GM19351 (cell line): ENCODE measurements around the gene TMEM26.
"Not testable (repeated sequence)": the region's sequence is repeated elsewhere in the genome, so short reads cannot be mapped to it uniquely, and the experiment has no call there.

ENCODE experiments used
- ATAC-seq: cut with Tn5 transposase; IDR thresholded peaks from one replicate; pipeline ENCODE4 v1.9.1; 2021; ENCODE audit warnings: mild to moderate bottlenecking, moderate library complexity; ENCODE audit not compliant: unreplicated experiment

TMEM26 gene

DNA sequence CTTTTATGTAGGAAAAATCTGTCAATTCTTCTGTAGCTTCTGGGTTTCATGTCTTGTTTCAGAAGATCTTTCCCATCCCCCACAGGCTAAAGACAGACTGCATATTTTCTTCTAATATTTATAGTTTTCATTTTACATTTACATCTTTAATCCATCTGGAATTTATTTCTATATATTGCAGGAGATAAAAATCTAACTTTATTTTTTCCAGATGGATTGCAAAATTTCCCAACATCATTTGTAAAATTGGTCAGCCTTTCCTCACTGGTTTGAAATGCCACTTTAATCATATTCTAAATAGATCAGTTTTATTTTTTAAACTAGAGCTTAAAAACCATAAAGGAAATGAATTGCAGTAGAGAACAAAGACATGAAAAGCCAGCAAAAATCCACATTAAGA lies 46.9 kb downstream of the TMEM26 start:
- ATAC-seq: no peak

DNA sequence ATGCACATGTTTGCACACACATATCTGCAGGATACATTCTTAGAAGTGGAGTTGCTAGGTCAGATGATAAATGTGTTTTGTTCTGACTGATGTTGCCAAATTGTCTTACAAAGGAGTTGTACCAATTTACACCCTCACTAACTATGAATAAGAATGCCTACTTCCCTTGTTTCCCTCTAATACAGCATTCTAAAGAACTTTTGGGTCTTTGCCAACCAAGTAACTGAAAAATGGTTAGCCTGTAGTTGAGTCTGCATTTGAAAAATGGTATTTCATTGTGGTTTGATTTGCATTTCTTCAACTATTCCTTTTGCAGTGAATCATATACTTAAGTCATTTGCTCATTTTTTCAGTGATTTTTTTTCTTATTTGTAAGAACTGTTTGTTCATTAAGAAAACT lies 48.4 kb downstream of the TMEM26 start:
- no peak for ATAC-seq

GRCh38 chr10:61400524-61400923 lies 52.7 kb downstream of the TMEM26 start:
- ATAC-seq: no peak

DNA sequence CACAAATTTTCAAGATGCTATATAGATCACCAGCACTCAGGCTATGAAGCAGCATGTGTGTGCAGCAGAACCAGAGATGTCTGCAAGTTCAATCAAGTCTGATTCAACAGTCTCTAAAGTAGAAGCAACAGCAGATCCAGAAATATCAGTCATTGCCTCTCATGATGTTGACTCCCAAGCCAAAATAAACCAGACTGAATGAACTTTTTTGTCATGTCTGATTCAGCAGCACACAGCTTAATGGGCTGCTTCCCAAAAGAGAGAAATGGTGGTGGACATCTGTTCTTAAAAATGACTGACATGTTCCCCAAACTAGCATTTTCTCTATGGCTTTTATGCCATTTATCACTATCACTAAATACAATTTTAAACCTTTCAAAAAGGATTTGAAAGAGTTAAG lies 53.8 kb downstream of the TMEM26 start:
- ATAC-seq: no peak

DNA sequence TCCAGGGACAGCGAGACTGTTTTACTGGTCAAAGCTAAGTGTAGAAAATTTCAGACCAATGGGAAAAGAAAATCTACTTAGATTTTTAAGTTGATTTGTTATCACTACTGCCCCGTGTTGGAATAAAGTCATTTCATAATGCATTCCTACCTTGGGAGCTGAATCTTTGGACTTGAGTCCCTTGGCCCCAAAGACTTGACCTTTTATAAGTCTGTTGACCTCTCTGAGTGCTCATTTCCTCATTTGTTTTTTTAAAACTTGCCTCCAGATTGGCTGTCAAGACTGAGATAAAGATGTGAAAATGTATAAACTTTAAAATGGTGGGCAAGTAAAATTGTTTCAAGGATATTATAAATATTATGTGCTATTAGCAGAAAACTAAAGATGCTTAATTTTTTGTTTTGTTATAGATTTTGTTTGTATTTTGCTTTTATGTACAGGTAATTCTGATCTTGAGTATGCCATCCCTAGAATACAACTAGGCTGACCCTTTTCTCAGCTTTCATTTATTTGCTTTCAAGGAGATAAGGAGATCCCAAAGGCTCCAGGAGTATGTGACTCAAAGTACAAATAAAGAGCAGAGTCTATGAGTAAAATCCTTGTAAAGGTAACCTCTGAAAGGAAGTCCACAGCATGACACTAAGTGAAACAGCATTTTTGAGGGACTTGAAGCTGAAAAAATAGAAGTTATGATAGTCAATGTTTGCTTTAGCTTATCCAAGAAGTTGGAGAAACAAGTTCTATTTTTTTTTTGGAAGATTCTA lies 54.6 kb downstream of the TMEM26 start:
- no peak for ATAC-seq

GRCh38 chr10:61397175-61397986 lies 55.8 kb downstream of the TMEM26 start:
- ATAC-seq: peak; percentile 70

DNA sequence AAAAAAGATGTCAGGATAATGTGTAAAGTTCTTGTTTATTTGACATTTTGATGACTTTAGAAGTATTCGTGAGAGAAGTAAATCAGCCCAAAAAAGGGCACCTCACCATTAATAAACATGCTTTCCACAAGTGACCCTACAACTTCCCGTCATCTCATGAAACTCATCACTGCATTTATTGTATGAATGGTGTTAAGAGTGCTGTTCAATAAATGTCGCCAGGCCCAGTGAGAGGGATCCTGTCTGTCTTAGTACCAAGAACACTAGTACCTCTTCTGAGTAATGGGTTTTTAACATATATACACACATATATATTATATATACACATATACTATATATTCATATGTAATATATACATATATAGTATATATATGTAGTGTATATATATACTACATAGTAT lies 61.9 kb downstream of the TMEM26 start:
- peak; percentile 27 for ATAC-seq

DNA sequence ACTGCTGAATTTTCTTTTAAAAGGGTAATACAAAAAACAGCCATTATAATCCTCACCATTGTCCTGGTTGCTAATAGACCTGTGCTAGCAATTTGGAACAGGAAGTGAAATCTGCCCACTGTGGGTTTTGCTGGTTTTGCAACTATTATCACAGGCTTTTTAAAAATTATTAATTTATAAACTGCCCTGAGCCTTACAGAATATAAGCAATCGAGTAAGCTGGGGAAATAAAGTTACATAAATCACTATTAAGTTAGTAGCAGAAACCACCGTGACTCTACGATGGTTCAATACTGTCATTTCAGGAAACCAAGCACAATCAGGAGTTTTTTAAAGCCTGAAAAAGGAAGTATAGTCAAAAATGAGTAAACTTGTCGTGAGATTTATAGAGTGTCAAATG lies 62.3 kb downstream of the TMEM26 start:
- ATAC-seq: peak; percentile 78

- no peak for ATAC-seq
Observed at GRCh38 chr10:61389887-61390286, 63.3 kb downstream of the TMEM26 start.

DNA sequence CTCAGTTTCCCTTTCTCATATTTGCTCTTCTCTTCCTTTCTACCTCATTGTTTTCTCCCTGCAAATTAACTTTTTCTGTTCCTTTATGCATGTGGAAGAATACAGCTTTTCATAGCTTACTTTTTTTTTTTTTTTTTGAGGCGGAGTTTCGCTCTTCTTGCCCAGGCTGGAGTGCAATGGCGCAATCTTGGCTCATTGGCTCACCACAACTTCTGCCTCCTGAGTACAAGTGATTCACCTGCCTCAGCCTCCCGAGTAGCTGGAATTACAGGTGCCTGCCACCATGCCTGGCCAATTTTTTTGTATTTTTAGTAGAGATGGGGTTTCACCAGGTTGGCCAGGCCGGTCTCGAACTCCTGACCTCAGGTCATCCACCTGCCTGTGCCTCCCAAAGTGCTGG lies 64.2 kb downstream of the TMEM26 start:
- not testable (repeated sequence) for ATAC-seq

GRCh38 chr10:61385231-61386001 lies 67.8 kb downstream of the TMEM26 start:
- ATAC-seq: no peak

DNA sequence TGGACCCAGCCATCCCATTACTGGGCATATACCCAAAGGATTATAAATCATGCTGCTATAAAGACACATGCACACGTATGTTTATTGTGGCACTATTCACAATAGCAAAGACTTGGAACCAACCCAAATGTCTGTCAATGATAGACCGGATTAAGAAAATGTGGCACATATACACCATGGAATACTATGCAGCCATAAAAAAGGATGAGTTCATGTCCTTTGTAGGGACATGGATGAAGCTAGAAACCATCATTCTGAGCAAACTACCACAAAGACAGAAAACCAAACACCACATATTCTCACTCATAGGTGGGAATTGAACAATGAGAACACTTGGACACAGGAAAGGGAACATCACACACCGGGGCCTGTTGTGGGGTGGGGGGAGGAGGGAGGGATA lies 72.0 kb downstream of the TMEM26 start:
- not testable (repeated sequence) for ATAC-seq

DNA sequence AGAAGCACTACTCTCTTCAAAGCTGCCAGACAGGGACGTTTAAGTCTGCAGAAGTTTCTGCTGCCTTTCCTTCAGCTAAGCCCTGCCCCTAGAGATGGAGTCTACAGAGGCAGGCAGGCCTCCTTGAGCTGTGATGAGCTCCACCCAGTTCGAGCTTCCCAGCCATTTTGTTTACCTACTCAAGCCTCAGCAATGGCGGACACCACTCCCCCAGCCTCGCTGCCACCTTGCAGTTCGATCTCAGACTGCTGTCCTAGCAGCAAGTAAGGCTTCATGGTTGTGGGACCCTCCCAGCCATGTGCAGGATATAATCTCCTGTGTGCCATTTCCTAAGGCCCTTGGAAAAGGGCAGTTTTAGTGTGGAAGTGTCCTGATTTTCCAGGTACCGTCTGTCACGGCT lies 74.3 kb downstream of the TMEM26 start:
- no peak for ATAC-seq

GRCh38 chr10:61376908-61377368 lies 76.2 kb downstream of the TMEM26 start:
- no peak for ATAC-seq

GRCh38 chr10:61376377-61376776 lies 76.8 kb downstream of the TMEM26 start:
- no peak for ATAC-seq

DNA sequence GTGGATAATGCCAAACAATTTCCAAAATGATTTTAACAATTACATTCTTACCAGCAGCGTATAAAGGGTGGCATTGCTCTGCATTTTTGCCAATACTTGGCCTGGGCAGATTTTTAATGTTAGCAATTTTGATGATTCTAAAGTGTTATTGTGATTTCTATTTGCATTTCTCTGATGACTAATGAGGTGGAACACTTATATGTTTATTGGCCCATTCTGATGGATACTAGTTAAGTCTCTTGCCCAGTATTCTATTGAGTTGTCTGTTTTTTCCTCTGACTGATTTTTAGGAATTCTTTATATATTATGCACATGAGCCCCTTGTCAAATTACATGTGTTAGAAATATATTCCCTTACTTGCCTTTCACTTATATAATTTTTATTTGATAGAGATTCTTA lies 86.8 kb downstream of the TMEM26 start:
- ATAC-seq: no peak

DNA sequence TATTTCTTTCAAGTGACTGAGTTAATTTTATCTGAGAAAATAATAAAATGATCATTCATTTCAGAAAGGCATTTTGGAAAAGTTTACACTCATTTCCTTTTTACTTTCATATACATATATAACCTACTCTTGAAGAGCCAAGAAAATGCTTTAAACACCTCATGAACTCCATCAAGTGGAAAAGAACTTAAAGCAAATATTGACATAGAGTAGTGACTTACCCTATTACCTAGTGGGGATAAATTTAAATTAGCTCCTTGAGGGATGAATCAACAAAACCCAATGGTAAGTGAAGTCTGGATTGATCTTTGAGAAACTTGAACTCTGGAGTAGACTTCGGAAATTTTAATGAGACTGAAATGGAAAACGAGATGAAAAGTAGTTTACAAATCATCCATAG lies 88.6 kb downstream of the TMEM26 start:
- ATAC-seq: no peak

DNA sequence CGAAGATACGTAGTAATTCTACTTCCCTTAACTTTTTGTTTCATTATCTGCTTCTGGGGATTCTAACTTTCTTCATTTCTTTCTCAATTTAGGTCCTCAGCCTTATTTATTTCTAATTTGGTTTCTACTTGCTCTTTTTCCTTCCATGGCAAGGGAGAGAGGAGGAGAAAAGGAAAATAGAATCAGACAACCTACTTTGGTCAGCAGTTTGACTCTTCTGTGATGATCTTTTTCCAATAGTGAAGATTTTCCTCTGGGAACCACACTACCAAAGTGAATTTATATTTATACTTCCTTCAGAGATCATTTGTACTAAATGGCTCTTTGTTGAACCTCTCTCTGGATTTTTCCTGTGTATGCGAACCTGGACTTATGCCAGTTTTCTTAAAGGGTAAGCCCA lies 90.2 kb downstream of the TMEM26 start:
- no peak for ATAC-seq

DNA sequence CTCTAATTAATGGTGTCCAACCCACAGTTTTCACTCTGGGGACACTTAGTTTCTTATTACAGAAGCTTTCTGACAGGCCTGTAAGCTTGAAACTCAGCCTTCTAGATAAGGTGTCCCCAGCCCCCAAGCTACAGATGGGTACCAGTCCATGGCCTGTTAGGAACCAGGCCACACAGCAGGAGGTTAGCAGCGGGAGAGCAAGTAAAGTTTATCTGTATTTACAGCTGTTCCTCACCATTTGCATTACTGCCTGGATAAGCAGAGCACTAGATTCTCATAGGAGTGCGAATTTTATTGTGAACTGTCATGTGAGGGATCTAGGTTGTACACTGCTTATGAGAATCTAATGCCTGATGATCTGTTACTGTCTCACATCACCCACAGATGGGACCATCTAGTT lies 93.7 kb downstream of the TMEM26 start:
- ATAC-seq: no peak

DNA sequence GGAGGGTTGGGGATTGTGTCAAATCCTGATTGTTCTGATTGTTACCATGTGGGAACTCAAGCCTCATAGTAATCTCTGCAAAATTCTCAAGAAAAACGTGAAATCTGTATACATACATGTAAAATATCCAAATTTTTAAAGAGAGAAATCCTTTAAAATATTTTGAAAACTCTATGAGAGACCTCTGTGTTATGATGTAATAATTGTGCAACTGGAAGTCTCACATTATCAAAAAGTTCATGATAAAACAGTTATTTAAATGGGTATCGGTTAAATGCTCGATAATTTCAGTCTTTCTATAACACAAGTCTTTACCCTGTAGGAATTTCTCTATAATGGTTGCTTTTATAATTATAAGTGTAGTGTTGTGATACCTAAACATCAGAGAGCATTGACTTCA lies 95.5 kb downstream of the TMEM26 start:
- ATAC-seq: no peak
